CD8-positive, alpha-beta memory T cell (primary cell): ENCODE measurements around the gene FRY. TPM values are rescaled to one million over a fixed set of nuclear protein-coding genes. Genes with fewer than 3 reads are reported as not detected.

Experiments used
- CTCF ChIA-PET: fragments of 350-600 bp; sonication (Branson Sonifier 250); formaldehyde crosslinking; loops from one replicate; lab custom pipeline; 2021; ENCODE audit warnings: antibody characterized with exemption; lab: Charles Lee
- POLR2A ChIA-PET: fragments of 350-600 bp; sonication (Branson Sonifier 250); formaldehyde crosslinking; loops from one replicate; lab custom pipeline; 2021; ENCODE audit warnings: antibody characterized with exemption; lab: Charles Lee
- DNase-seq, 5 donors: peaks; one replicate each; pipeline versions ENCODE4 v3.0.0 to v3.0.0-alpha.2; 2020 to 2022; ENCODE audit warnings: mixed read lengths in 1 of 5
- H3K27ac ChIP-seq: one replicate; pipeline ENCODE4 v1.7.0; 2013; ENCODE audit warnings: low read depth, mild to moderate bottlenecking, low read length, moderate library complexity
- H3K27me3 ChIP-seq: 2 replicates; pipeline ENCODE4 v1.7.0; 2013; ENCODE audit warnings: low read length, mild to moderate bottlenecking; ENCODE audit not compliant: insufficient read depth, poor library complexity, severe bottlenecking
- H3K36me3 ChIP-seq: 2 replicates; pipeline ENCODE4 v1.7.0; 2013; ENCODE audit warnings: mild to moderate bottlenecking, low read length, moderate library complexity; ENCODE audit not compliant: insufficient read depth
- H3K4me1 ChIP-seq: 2 replicates; pipeline ENCODE4 v1.7.0; 2013; ENCODE audit warnings: mild to moderate bottlenecking, low read length, moderate library complexity; ENCODE audit not compliant: insufficient read depth
- H3K4me3 ChIP-seq: 2 replicates; pipeline ENCODE4 v1.7.0; 2013; ENCODE audit warnings: mild to moderate bottlenecking, low read length
- H3K9me3 ChIP-seq: 2 replicates; pipeline ENCODE4 v1.7.0; 2013; ENCODE audit warnings: mild to moderate bottlenecking, low read length
- H3K27ac Mint-ChIP-seq, 8 donors: one replicate each; pipeline ENCODE4 v1.8.0; 2020 to 2021; ENCODE audit warnings: mixed read lengths in 8 of 8, mild to moderate bottlenecking in 6 of 8, inconsistent platforms in 3 of 8, moderate library complexity in 3 of 8
- H3K27me3 Mint-ChIP-seq, 2 donors: one replicate each; pipeline ENCODE4 v1.8.0; 2020 to 2021; ENCODE audit warnings: mixed read lengths in 2 of 2, mild to moderate bottlenecking in 1 of 2, moderate library complexity in 1 of 2
- H3K36me3 Mint-ChIP-seq, 3 donors: one replicate each; pipeline ENCODE4 v1.8.0; 2020 to 2021; ENCODE audit warnings: mixed read lengths in 3 of 3, inconsistent platforms in 1 of 3, mild to moderate bottlenecking in 1 of 3
- H3K4me1 Mint-ChIP-seq, 3 donors: one replicate each; pipeline ENCODE4 v1.8.0; 2020 to 2021; ENCODE audit warnings: mixed read lengths in 3 of 3, inconsistent platforms in 1 of 3, mild to moderate bottlenecking in 1 of 3
- H3K4me3 Mint-ChIP-seq, 7 donors: one replicate each; pipeline ENCODE4 v1.8.0; 2020 to 2021; ENCODE audit warnings: mixed read lengths in 7 of 7, mild to moderate bottlenecking in 6 of 7, moderate library complexity in 4 of 7, inconsistent platforms in 2 of 7
- H3K9me3 Mint-ChIP-seq, 5 donors: one replicate each; pipeline ENCODE4 v1.8.0; 2020 to 2022; ENCODE audit warnings: mixed read lengths in 5 of 5, mild to moderate bottlenecking in 3 of 5, moderate library complexity in 2 of 5, inconsistent platforms in 1 of 5
- polyA plus RNA-seq: library from polyadenylated mRNA; unstranded; fragments of 300-500 nt; fragmentation: Illumina TruSeq; gene quantifications from one replicate; pipeline ENCODE4 v1.2.3, GENCODE V29; 2021
- total RNA-seq, 2 experiments: library from RNA; stranded (reverse); gene quantifications; one replicate each; pipeline ENCODE4 v1.2.3, GENCODE V29; 2021

Gene FRY
- total and polyA plus RNA-seq, 3 experiments from 2014 or later, result 0.53 to 1.5 (median 0.72) TPM

DNA sequence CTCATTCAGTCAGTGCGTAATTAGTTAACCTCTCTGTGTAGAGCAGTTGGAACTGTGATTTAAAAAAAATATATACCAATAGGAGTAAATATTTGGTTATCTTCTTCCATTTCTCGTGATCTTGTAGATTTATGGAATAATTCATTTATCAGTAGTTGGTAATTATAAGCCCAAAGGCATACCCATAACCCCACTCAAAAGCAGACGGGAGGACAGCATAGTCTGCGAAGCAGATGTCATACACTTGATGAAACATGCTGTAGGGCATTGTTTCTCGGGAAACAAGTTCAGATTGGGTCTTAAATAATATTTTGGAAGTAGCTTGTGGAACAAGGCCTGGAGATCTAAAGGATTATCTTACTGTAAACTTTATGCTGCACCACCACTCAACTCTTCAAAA, 119.7 kb downstream of the FRY start:
- no peaks in the 10 kb centered on the region for H3K36me3 ChIP-seq
- Mint-ChIP-seq H3K27me3 (peaks cover 0 to 16% of the 10 kb centered on the region in 2 donors), H3K27ac (no peak overlapping the region), H3K9me3 (no peaks in the 10 kb centered on the region), H3K4me3 (no peak overlapping the region), H3K36me3 (no peaks in the 10 kb centered on the region), H3K4me1 (no peaks in the 10 kb centered on the region)
- CTCF ChIA-PET, result no interaction called here
- H3K27ac ChIP-seq, result no peak overlapping the region
- H3K27me3 ChIP-seq, result no peaks in the 10 kb centered on the region
- no peaks in the 10 kb centered on the region for H3K4me1 ChIP-seq
- no peaks in the 10 kb centered on the region for H3K9me3 ChIP-seq
- H3K4me3 ChIP-seq, result no peak overlapping the region
- POLR2A ChIA-PET, result no interaction called here
- no peak for DNase-seq

DNA sequence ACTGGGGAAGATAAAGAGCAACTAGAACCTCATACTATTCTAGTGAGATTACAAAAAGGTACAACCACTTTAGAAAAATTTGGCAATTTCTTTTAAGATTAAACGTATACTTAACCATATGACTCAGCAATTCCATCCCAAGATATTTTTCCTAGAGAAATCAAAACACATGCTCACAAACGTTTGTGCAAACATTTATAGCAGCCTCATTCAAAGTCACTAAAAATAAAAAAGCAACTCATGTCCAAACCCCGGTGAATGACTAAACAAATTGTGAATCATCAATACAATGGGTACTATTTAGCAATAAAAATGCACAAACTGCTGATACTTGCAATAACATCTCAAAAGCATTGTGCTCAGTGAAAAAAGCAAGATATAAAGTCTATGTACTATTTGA, 121.5 kb downstream of the FRY start:
- Histone ChIP-seq H3K27ac (no peak overlapping the region), H3K4me3 (no peak overlapping the region), H3K9me3 (no peaks in the 10 kb centered on the region), H3K4me1 (no peaks in the 10 kb centered on the region), H3K27me3 (no peaks in the 10 kb centered on the region), H3K36me3 (no peaks in the 10 kb centered on the region)
- POLR2A ChIA-PET, result no interaction called here
- no peaks in the 10 kb centered on the region for H3K9me3 Mint-ChIP-seq
- H3K36me3 Mint-ChIP-seq, result no peaks in the 10 kb centered on the region
- no peak overlapping the region for H3K27ac Mint-ChIP-seq
- H3K4me3 Mint-ChIP-seq, result no peak overlapping the region
- CTCF ChIA-PET, result no interaction called here
- DNase-seq, result no peak
- H3K4me1 Mint-ChIP-seq, result no peaks in the 10 kb centered on the region
- H3K27me3 Mint-ChIP-seq, result peaks cover 0 to 13% of the 10 kb centered on the region in 2 donors

DNA sequence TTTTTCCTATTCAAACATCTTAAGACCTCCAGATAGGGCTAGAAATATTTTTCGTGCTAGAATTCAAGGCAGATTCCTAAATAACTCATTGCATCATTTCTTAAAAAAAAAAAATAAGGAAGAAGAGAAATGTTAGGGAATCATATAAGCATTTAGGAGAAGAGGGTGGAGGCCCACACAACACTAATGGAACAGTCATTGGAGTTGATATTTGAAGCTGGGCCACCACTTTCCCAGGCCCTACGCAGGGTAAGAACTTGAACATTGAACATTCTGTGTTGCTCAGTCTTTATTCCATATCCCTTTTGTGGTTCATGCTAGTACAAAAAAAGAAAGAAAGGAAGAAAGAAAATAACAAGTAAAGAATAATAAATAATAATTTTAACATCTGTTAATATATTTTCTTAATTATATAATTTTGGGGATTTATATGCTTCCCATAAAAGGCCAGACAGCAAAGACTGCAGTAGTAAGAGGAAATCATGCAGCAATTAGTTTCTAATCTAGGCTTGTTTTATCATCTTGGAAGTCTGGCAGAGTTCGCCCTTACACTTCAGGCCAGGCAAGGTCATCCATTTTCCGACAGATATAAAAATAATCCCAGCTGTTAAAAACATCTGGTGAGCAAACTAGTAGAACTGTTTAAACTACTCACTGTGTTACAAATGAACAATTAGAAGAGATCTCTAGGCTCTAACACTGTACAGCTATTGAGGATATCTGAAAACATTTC, 127.7 kb downstream of the FRY start:
- no peak overlapping the region for H3K27ac Mint-ChIP-seq
- no peaks in the 10 kb centered on the region for H3K27me3 ChIP-seq
- H3K27ac ChIP-seq, result no peak overlapping the region
- H3K4me1 Mint-ChIP-seq, result no peaks in the 10 kb centered on the region
- no peaks in the 10 kb centered on the region for H3K9me3 Mint-ChIP-seq
- peaks cover 0 to 4% of the 10 kb centered on the region in 2 donors for H3K27me3 Mint-ChIP-seq
- H3K4me3 Mint-ChIP-seq, result no peak overlapping the region
- H3K36me3 Mint-ChIP-seq, result peaks cover 0 to 2% (median 0%) of the 10 kb centered on the region in 3 donors
- no peak for DNase-seq
- H3K9me3 ChIP-seq, result no peaks in the 10 kb centered on the region
- CTCF ChIA-PET, result no interaction called here
- POLR2A ChIA-PET, result no interaction called here
- no peaks in the 10 kb centered on the region for H3K36me3 ChIP-seq
- H3K4me1 ChIP-seq, result no peaks in the 10 kb centered on the region
- H3K4me3 ChIP-seq, result no peak overlapping the region

DNA sequence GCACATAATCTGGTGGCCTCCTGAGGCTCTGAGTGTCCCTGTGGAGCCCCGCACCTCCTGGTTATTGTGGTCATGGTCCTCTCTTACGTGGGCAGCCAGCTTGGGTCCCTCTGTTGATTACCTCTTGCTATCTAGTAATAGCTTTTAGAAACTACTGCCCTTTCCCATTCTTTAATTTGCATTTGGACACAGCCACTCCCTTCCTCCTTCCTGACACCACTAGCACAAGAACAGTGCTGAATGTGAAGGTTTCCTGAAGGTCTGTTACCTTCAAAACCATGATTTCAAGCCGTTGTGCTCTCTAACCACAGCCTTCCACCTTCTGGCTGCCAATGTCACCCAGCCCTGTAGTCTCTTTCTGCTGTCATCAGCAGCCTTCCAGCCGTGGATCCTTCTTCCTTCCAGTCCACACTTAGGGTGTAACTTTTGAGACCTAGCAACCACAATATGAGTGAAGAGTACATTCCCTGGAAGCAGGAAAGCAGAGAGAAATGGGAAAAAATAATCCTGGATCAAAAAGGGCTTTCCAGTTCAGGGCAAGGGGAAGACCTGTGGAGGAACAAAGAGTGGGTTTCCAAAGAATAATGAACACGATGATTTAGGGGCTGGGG, 130.9 kb downstream of the FRY start:
- H3K9me3 ChIP-seq, result no peaks in the 10 kb centered on the region
- POLR2A ChIA-PET, result no interaction called here
- Mint-ChIP-seq H3K27me3 (peaks cover 0 to 4% of the 10 kb centered on the region in 2 donors), H3K36me3 (peaks cover 0 to 2% (median 0%) of the 10 kb centered on the region in 3 donors), H3K27ac (no peak overlapping the region), H3K4me1 (no peaks in the 10 kb centered on the region), H3K4me3 (no peak overlapping the region), H3K9me3 (no peaks in the 10 kb centered on the region)
- H3K36me3 ChIP-seq, result no peaks in the 10 kb centered on the region
- no peak overlapping the region for H3K27ac ChIP-seq
- no peak overlapping the region for H3K4me3 ChIP-seq
- no peaks in the 10 kb centered on the region for H3K27me3 ChIP-seq
- H3K4me1 ChIP-seq, result no peaks in the 10 kb centered on the region
- DNase-seq, result no peak
- CTCF ChIA-PET, result no interaction called here

DNA sequence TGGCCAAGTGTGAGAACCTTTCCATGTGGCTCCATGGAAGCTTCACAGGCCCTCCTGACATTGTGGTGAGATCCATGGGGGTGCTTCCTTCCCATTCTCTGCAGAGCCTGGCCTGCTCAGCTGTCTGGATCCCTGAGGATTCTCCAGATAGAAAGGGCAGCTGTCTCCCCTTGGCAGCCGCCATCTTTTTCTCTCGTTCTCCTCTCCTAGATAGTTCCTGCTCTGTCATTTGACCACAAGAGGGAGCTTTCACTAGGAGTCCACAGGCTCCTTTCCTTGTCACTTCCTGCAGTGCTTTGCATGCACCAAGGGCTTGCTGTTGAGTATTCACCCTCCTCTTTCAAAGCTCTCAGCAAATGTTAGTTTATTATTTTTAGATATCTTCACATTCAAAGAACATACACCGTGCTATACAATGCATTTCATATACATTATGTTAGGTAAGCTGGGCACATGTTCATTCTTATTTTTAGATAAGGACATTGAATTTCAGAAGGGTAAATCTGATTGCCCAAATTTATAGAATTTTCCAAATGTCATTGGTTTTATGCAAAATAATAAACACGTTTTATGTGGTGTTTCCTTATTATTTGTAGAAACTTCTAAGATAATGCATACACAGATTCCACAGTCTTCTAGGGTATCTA, 133.2 kb downstream of the FRY start:
- DNase-seq, result peak in 2 of 5 donors; percentile 1 to 9
- CTCF ChIA-PET, result interaction anchor here (0.8 to 1.2 kb wide), 3 partner anchors 11 to 276 kb away, joined by 3 to 4 read pairs (median 3); no protein-coding TSS in a partner anchor

DNA sequence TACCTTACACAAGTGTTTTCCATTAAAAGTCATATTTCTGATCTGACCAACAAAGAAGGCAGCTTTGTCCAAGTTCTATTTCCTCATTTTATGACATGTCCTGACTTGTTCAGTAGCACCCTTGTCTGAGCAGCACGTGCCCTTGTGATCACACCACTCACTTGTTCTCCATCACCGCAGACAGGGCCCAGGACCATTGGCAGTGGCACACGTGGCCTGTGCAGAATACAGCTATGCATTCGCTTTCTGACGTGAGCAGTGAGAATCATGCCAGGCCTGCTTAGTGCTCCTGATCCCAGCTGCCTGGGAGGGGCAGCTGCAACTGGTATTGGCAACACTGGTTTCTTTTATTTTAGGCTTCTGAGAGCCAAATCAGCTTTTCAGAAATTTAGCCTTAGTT, 134.2 kb downstream of the FRY start:
- ChIA-PET CTCF (interaction anchor here (0.7 to 1.6 kb wide), 4 partner anchors 10 to 256 kb away, joined by 3 read pairs; no protein-coding TSS in a partner anchor), POLR2A (no interaction called here)
- Histone ChIP-seq H3K4me1 (no peaks in the 10 kb centered on the region), H3K27me3 (no peaks in the 10 kb centered on the region), H3K36me3 (no peaks in the 10 kb centered on the region), H3K27ac (no peak overlapping the region), H3K4me3 (no peak overlapping the region), H3K9me3 (no peaks in the 10 kb centered on the region)
- no peak overlapping the region for H3K4me3 Mint-ChIP-seq
- DNase-seq, result no peak
- H3K4me1 Mint-ChIP-seq, result no peaks in the 10 kb centered on the region
- H3K36me3 Mint-ChIP-seq, result peaks cover 0 to 2% (median 0%) of the 10 kb centered on the region in 3 donors
- no peaks in the 10 kb centered on the region for H3K9me3 Mint-ChIP-seq
- H3K27ac Mint-ChIP-seq, result no peak overlapping the region
- peaks cover 1 to 4% of the 10 kb centered on the region in 2 donors for H3K27me3 Mint-ChIP-seq

More for the DNA sequence above, 133.2 kb downstream of the FRY start:
- H3K36me3 ChIP-seq, result no peaks in the 10 kb centered on the region
- Mint-ChIP-seq H3K27ac (no peak overlapping the region), H3K27me3 (peaks cover 1 to 4% of the 10 kb centered on the region in 2 donors), H3K4me3 (no peak overlapping the region), H3K4me1 (no peaks in the 10 kb centered on the region), H3K9me3 (no peaks in the 10 kb centered on the region), H3K36me3 (peaks cover 0 to 2% (median 0%) of the 10 kb centered on the region in 3 donors)
- POLR2A ChIA-PET, result no interaction called here
- no peak overlapping the region for H3K27ac ChIP-seq
- no peaks in the 10 kb centered on the region for H3K27me3 ChIP-seq
- no peak overlapping the region for H3K4me3 ChIP-seq
- H3K9me3 ChIP-seq, result no peaks in the 10 kb centered on the region
- no peaks in the 10 kb centered on the region for H3K4me1 ChIP-seq

DNA sequence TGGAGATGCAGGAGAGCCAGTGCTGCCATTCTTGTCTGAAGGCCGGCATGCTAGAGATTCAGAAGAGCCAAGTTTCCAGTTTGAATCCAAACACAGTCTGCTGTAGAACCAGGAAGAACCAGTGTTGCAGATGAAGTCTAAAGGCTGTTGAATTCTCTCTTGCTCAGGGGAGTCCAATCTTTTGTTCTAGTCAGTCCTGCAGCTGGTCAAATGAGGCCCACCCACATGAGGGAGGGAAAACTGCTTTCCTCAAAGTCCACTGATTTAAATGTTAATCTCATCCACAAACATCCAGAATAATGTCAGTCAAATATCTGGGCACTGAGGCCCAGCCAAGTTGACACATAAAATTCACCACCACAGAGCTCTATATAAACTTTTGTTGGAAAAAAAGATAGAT, 136.6 kb downstream of the FRY start:
- no peak overlapping the region for H3K4me3 Mint-ChIP-seq
- peaks cover 1 to 6% of the 10 kb centered on the region in 2 donors for H3K27me3 Mint-ChIP-seq
- Histone ChIP-seq H3K4me3 (no peak overlapping the region), H3K27me3 (no peaks in the 10 kb centered on the region), H3K36me3 (no peaks in the 10 kb centered on the region), H3K4me1 (no peaks in the 10 kb centered on the region), H3K9me3 (no peaks in the 10 kb centered on the region), H3K27ac (no peak overlapping the region)
- DNase-seq, result no peak
- H3K36me3 Mint-ChIP-seq, result peaks cover 0 to 4% (median 0%) of the 10 kb centered on the region in 3 donors
- H3K9me3 Mint-ChIP-seq, result no peaks in the 10 kb centered on the region
- ChIA-PET POLR2A (no interaction called here), CTCF (no interaction called here)
- H3K27ac Mint-ChIP-seq, result no peak overlapping the region
- H3K4me1 Mint-ChIP-seq, result no peaks in the 10 kb centered on the region

DNA sequence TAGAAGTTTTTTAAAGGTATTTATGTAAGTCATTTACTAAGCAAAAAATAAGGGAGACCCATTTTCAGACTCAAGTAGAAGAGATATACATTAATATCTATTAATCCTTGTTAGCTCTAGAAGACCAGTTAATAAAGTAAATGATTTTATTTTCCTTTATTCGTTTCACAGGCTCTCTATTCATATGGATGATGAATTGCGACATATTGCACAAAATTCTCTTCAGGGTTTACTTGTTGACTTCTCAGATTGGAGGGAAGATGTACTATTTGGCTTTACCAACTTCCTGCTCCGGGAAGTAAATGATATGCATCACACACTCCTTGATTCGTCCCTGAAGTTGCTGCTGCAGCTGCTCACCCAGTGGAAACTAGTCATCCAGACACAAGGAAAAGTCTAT, 139.3 kb downstream of the FRY start:
- POLR2A ChIA-PET, result no interaction called here
- DNase-seq, result no peak

More for the DNA sequence above, 139.3 kb downstream of the FRY start:
- CTCF ChIA-PET, result no interaction called here
- Histone ChIP-seq H3K4me1 (no peaks in the 10 kb centered on the region), H3K27me3 (no peaks in the 10 kb centered on the region), H3K9me3 (no peaks in the 10 kb centered on the region), H3K36me3 (no peaks in the 10 kb centered on the region), H3K4me3 (no peak overlapping the region), H3K27ac (no peak overlapping the region)
- Mint-ChIP-seq H3K27ac (no peak overlapping the region), H3K4me1 (no peaks in the 10 kb centered on the region), H3K36me3 (peaks cover 0 to 4% (median 0%) of the 10 kb centered on the region in 3 donors), H3K9me3 (no peaks in the 10 kb centered on the region), H3K27me3 (peaks cover 1 to 6% of the 10 kb centered on the region in 2 donors), H3K4me3 (no peak overlapping the region)
